Esophagus muscularis mucosa (tissue), 4 donors: ENCODE measurements around the gene COPZ1.

Source experiments
- EP300 ChIP-seq: sonication (generic); formaldehyde crosslinking; IDR thresholded peaks from one replicate; pipeline ENCODE4 v1.6.1; 2017; ENCODE audit warnings: antibody characterized with exemption
- POLR2A ChIP-seq: fragments of 450-650 bp; IDR thresholded peaks from one replicate; pipeline ENCODE4 v1.6.1; 2017; ENCODE audit warnings: antibody characterized with exemption, moderate library complexity, mild to moderate bottlenecking, low read depth
- POLR2AphosphoS5 ChIP-seq, 2 donors: sonication (generic); formaldehyde crosslinking; IDR thresholded peaks; one replicate each; pipeline ENCODE4 v1.6.1; 2017; ENCODE audit warnings: antibody characterized with exemption in 2 of 2
- TF ChIP-seq, protein P1 (sequence below), 3 experiments: fragments of 200-600 bp in 2 of 3; fragments of 450-650 bp in 1 of 3; sonication (generic) in 2 of 3; IDR thresholded peaks; one replicate each; pipeline ENCODE4 v1.5.1; 2017 to 2019; ENCODE audit warnings: antibody characterized with exemption in 3 of 3, mild to moderate bottlenecking in 2 of 3, moderate library complexity in 1 of 3

DNA sequence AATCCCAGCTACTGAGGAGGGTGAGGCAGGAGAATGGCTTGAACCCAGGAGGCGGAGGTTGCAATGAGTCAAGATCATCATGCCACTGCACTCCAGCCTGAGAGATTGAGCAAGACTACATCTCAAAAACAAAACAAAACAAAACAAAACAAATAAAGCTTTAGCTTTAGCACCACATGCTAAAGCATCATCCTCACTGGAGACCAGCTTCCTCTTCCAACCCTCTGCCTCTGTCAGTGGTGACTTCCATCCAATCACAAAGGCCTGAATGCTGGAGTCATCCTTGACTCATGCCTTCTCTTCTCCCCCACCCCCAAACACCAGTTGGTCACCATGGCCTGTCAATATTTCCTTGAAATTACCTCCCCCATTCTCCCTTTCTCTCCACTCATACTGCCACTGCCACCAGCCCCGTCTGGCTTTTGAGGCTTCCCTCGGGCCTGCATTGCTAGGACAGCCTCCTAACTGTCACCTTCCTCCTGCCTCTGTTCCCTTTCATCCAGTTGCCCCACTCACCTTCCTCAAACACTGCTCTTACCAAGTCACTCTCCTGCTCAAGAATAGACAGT, 58.2 kb downstream of the COPZ1 start:
- TF ChIP-seq POLR2A (no peak), POLR2AphosphoS5 (IDR thresholded peaks at IDR 0.05) (no peak), EP300 (no peak)
- TF ChIP-seq, protein P1, sequence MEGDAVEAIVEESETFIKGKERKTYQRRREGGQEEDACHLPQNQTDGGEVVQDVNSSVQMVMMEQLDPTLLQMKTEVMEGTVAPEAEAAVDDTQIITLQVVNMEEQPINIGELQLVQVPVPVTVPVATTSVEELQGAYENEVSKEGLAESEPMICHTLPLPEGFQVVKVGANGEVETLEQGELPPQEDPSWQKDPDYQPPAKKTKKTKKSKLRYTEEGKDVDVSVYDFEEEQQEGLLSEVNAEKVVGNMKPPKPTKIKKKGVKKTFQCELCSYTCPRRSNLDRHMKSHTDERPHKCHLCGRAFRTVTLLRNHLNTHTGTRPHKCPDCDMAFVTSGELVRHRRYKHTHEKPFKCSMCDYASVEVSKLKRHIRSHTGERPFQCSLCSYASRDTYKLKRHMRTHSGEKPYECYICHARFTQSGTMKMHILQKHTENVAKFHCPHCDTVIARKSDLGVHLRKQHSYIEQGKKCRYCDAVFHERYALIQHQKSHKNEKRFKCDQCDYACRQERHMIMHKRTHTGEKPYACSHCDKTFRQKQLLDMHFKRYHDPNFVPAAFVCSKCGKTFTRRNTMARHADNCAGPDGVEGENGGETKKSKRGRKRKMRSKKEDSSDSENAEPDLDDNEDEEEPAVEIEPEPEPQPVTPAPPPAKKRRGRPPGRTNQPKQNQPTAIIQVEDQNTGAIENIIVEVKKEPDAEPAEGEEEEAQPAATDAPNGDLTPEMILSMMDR (IDR thresholded peaks at IDR 0.05) = no peak
